Pancreas (tissue), 10 donors: ENCODE results near the gene HPD. TPM values are rescaled to one million over a fixed set of nuclear protein-coding genes. Genes with fewer than 3 reads are reported as not detected.
A peak's percentile ranks its signal among the peaks of the same experiment; 100 is the strongest.

Experiments
- ATAC-seq, 4 donors: fragments of 200-7000 bp; cut with Tn5 transposase; one replicate each; pipeline versions ENCODE4 v1.8.0 to v1.9.1; 2020; ENCODE audit warnings: mild to moderate bottlenecking in 4 of 4, moderate library complexity in 4 of 4
- DNase-seq, 6 donors: peaks; one replicate each; pipeline ENCODE4 v3.0.0-alpha.2; 2020
- FAIRE-seq: peaks from 2 replicates; lab custom pipeline; 2012; peaks lifted over from hg19 to GRCh38; lab: Jason Lieb, UNC
- H3K27ac ChIP-seq, 4 donors: fragments of 200-600 bp; sonication (generic); 1 replicate in 3 of 4; 2 replicates in 1 of 4; pipeline versions ENCODE4 v1.5.0 to v1.8.0; 2020
- H3K27me3 ChIP-seq, 4 donors: fragments of 200-600 bp; one replicate each; pipeline ENCODE4 v1.8.0; 2021
- H3K36me3 ChIP-seq, 3 donors: fragments of 200-600 bp; sonication (generic) in 1 of 3; one replicate each; pipeline versions ENCODE4 v1.5.0 to v1.8.0; 2020 to 2021
- H3K4me1 ChIP-seq, 3 donors: fragments of 200-600 bp; one replicate each; pipeline ENCODE4 v1.8.0; 2021
- H3K4me3 ChIP-seq, 4 donors: fragments of 200-600 bp; sonication (generic) in 2 of 4; one replicate each; pipeline versions ENCODE4 v1.5.0 to v1.8.0; 2020 to 2021
- H3K9me3 ChIP-seq, 4 donors: fragments of 200-600 bp; one replicate each; pipeline ENCODE4 v1.8.0; 2021
- CTCF ChIP-seq, 4 donors: fragments of 200-600 bp; sonication (generic) in 3 of 4; IDR thresholded peaks; one replicate each; pipeline versions ENCODE4 v1.5.0 to v1.8.0; 2021; ENCODE audit warnings: antibody characterized with exemption in 4 of 4
- WGBS, 2 donors: extraction: QIAGEN DNeasy Blood & Tissue Kit; methylation state at CpG; one replicate each; pipeline ENCODE4 v1.1.7; 2013; 5-methylcytosine and 5-hydroxymethylcytosine counted together
- intact Hi-C, 3 donors: fragments of 100-400 bp; cut with DNase I; formaldehyde crosslinking; loops; one replicate each; pipeline versions ENCODE4 v1.11.1 to v1.14.2; 2022
- polyA plus RNA-seq, 2 donors: library from polyadenylated mRNA; stranded (reverse); fragments of 200-250 nt; gene quantifications; one replicate each; pipeline ENCODE4 v1.2.3, GENCODE V29; 2013
- total RNA-seq, 6 donors: library from RNA; stranded (reverse); fragmentation: NEBNext Ultra II Directional in 4 of 6; extraction: Animal tissue kit (Norgen Biotek cat#: 25700) in 4 of 6; gene quantifications; one replicate each; pipeline versions ENCODE4 v1.2.1 to v1.2.4, GENCODE V29; 2021 to 2023
- donor health status: healthy with polysubstance abuse.
- donor health status: DM: no; HTN: no; CAD: no; lungs with moderate emphysema.
- donor health status: DM: no; HTN: no; CAD: no.
- donor health status: control.
- donor health status: control.
- donor health status: Bipolar disorder and iron deficiency.
- donor health status: DM: yes; HTN: yes; CAD: no.
- donor health status: DM: no; HTN: no; CAD: no.
- donor health status: DM: no; HTN: no; CAD: no.
- donor health status: DM: yes; HTN: yes; CAD: no.

HPD gene
- total and polyA plus RNA-seq, 8 donors: 0.71 to 3.9 (median 2.5) TPM

GRCh38 chr12:121810234-121810817 lies 48.3 kb downstream of the HPD start:
- H3K9me3 ChIP-seq: no peaks in the 10 kb centered on the region
- TF ChIP-seq CTCF (IDR thresholded peaks at IDR 0.05): no peak
- no peak for FAIRE-seq
- H3K27ac ChIP-seq: no peak overlapping the region
- H3K4me1 ChIP-seq: peaks cover 0 to 38% (median 12%) of the 10 kb centered on the region in 3 donors
- no peak overlapping the region for H3K4me3 ChIP-seq
- no peak for ATAC-seq
- intact Hi-C loops: no loop called here
- DNase-seq: peak in 3 of 6 donors; percentile 26 to 80 (median 60)
- WGBS, 2 donors: 75 to 80% methylated on average over 22 to 33 of the region's 33 CpGs
- H3K36me3 ChIP-seq: peaks cover 4 to 32% (median 20%) of the 10 kb centered on the region in 3 donors
- H3K27me3 ChIP-seq: no peaks in the 10 kb centered on the region

GRCh38 chr12:121809712-121810116 lies 48.9 kb downstream of the HPD start:
- H3K4me1 ChIP-seq: peaks cover 0 to 38% (median 12%) of the 10 kb centered on the region in 3 donors
- H3K9me3 ChIP-seq: no peaks in the 10 kb centered on the region
- H3K4me3 ChIP-seq: no peak overlapping the region
- FAIRE-seq (no peak), ATAC-seq (no peak), DNase-seq (peak in 4 of 6 donors; percentile 18 to 69 (median 39))
- intact Hi-C loops: no loop called here
- 78 to 81% methylated on average over 27 of the region's 27 CpGs for WGBS, 2 donors
- no peak overlapping the region for H3K27ac ChIP-seq
- H3K27me3 ChIP-seq: no peaks in the 10 kb centered on the region
- no peak for TF ChIP-seq CTCF (IDR thresholded peaks at IDR 0.05)
- H3K36me3 ChIP-seq: peaks cover 0 to 26% (median 20%) of the 10 kb centered on the region in 3 donors

- no peaks in the 10 kb centered on the region for H3K27me3 ChIP-seq
- H3K9me3 ChIP-seq: no peaks in the 10 kb centered on the region
- H3K4me1 ChIP-seq: peaks cover 0 to 37% (median 10%) of the 10 kb centered on the region in 3 donors
- H3K27ac ChIP-seq: no peak overlapping the region
- H3K36me3 ChIP-seq: peaks cover 0 to 26% (median 20%) of the 10 kb centered on the region in 3 donors
- no peak for FAIRE-seq
- TF ChIP-seq CTCF (IDR thresholded peaks at IDR 0.05): no peak
- DNase-seq: peak in 2 of 6 donors; percentile 6 to 38
- WGBS, 2 donors: 89 to 90% methylated on average over 8 of the region's 8 CpGs
- ATAC-seq: no peak
- intact Hi-C loops: no loop called here
- H3K4me3 ChIP-seq: no peak overlapping the region
Measured at GRCh38 chr12:121808623-121809022, 50.0 kb downstream of the HPD start.

- no peak for FAIRE-seq
- Histone ChIP-seq H3K27ac (peak overlapping the region in 1 of 4 donors; percentile 28), H3K4me1 (peaks cover 0 to 28% (median 4%) of the 10 kb centered on the region in 3 donors), H3K9me3 (no peaks in the 10 kb centered on the region), H3K36me3 (peaks cover 0 to 26% (median 20%) of the 10 kb centered on the region in 3 donors), H3K4me3 (no peak overlapping the region), H3K27me3 (no peaks in the 10 kb centered on the region)
- DNase-seq: peak in 2 of 6 donors; percentile 6 to 41
- intact Hi-C loops: no loop called here
- 72 to 74% methylated on average over 14 of the region's 14 CpGs for WGBS, 2 donors
- no peak for ATAC-seq
- no peak for TF ChIP-seq CTCF (IDR thresholded peaks at IDR 0.05)
Measured at GRCh38 chr12:121807642-121808347, 50.9 kb downstream of the HPD start.
